Activated naive CD4-positive, alpha-beta T cell treated with Interleukin-2 at 50 U/mL for 16 hours (primary cell): ENCODE measurements around the gene LRRIQ4.

Experiments used
- DNase-seq: peaks from one replicate; pipeline ENCODE4 v3.0.0-alpha.2; 2020

The LRRIQ4 gene

GRCh38 chr3:169811631-169812331, 889 bp upstream of the LRRIQ4 start:
- DNase-seq: peak; percentile 6

DNA sequence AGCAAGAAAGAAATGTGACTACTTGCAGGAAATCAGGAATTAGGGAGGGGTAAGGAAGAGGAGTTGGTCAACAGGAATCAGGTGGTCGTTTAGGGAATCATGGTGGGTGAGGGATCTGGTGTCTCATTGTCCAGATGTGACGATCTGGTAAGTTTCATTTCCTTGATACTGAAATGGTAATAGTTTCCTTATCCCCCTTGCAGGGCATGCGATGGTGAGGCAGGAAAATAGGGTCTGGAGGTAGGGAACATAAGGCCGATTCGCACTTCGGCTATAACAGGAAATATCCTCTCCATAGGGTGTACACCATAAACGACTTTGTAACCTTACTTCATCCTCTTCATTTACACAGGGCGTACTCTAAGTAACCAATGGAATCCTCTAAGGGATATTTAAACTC, 608 bp downstream of the LRRIQ4 start:
- DNase-seq: no peak

- DNase-seq: peak; percentile 79
Measured at GRCh38 chr3:169813757-169814517, 1.3 kb downstream of the LRRIQ4 start.

GRCh38 chr3:169815590-169816150, 3.0 kb downstream of the LRRIQ4 start:
- DNase-seq: no peak

DNA sequence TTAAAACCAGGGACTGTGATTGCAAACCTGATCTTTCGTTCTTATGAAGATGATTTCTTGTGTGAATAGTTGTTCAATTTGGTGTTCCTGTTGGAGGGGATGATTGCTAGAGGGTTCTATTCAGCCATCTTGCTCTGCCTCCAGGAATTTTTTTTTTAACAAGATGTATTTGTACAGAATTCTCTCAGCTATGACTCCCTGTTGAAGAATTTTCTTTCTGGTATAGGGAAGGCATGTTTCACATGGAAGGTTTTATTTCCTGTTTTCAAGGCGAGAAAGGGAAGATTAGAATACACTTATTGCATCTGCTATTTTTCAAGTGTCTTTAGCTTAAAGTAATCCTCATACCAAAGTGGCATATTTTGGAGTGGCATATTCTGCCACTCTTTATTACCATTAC, 5.6 kb downstream of the LRRIQ4 start:
- DNase-seq: no peak

- DNase-seq: no peak
Measured at GRCh38 chr3:169822091-169822490, 9.4 kb downstream of the LRRIQ4 start.

- DNase-seq: no peak
Measured at GRCh38 chr3:169822540-169822939, 9.9 kb downstream of the LRRIQ4 start.

- no peak for DNase-seq
Measured at GRCh38 chr3:169822983-169823382, 10.3 kb downstream of the LRRIQ4 start.

GRCh38 chr3:169825316-169825715, 12.6 kb downstream of the LRRIQ4 start:
- DNase-seq: no peak

- no peak for DNase-seq
Measured at GRCh38 chr3:169827712-169828111, 15.0 kb downstream of the LRRIQ4 start.

DNA sequence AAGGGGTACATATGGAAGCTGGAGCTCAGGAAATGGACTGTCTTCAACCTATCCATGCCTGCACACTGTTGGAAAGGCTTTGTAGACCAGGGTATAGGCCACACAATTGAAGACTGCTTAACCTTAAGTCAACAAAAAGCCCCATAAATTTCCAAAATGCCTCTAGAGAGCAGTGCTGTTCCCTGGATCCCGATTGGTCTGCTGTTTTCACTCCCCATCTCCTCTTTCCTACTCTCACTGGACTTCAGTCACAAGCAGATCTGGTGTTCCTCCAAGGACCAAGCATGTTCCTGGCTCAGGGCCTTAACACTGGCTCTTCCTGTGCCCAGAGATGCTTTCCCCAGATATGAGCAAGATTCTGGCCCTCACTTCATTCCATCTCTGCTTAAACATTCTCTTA, 22.9 kb downstream of the LRRIQ4 start:
- DNase-seq: no peak

GRCh38 chr3:169836078-169836941, 23.6 kb downstream of the LRRIQ4 start:
- no peak for DNase-seq

DNA sequence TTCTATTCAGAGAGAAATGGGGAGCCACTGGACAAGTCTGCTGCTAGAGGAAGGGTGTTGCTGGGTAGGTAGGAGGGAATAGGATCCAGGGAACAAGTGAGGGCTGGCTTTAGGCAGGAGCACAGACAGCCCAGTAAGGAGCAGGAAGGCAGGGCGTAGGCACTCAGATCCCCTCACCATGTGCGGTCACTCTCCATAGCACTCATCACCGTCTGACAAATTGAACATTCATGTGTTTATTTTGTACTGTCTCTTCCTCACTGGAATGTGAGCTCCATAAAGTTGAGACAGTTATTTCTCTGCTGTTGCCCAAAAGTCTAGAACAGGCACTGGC, 24.2 kb downstream of the LRRIQ4 start:
- DNase-seq: no peak

DNA sequence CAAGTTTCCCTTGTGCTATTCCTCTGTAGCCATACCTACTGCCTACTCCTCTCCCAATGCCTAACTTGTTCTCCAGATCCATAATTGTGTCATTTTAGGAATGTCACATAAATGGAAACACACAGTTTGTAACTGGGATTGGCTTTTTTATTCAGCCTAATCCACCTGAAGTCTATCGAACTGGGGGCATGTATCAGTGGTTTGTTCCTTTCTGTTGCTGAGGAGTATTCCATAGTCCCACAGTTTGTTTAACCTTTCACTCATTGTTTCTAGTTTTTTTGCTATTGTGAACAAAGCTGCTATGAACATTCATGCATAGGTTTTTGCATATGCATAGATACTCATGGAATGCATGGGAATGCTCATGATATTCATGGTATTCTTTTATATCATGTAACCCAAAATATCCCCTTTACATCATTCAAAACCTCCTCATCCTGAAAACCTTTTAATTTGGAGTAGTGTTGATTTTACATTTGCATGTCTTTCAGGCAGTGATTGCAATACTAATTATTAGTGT, 25.9 kb downstream of the LRRIQ4 start:
- DNase-seq: no peak

- DNase-seq: no peak
Measured at GRCh38 chr3:169841171-169841570, 28.5 kb downstream of the LRRIQ4 start.

GRCh38 chr3:169842960-169843359, 30.3 kb downstream of the LRRIQ4 start:
- DNase-seq: no peak

GRCh38 chr3:169846458-169847193, 34.0 kb downstream of the LRRIQ4 start:
- DNase-seq: no peak

GRCh38 chr3:169847896-169848295, 35.2 kb downstream of the LRRIQ4 start:
- no peak for DNase-seq

GRCh38 chr3:169848741-169849140, 36.1 kb downstream of the LRRIQ4 start:
- no peak for DNase-seq

DNA sequence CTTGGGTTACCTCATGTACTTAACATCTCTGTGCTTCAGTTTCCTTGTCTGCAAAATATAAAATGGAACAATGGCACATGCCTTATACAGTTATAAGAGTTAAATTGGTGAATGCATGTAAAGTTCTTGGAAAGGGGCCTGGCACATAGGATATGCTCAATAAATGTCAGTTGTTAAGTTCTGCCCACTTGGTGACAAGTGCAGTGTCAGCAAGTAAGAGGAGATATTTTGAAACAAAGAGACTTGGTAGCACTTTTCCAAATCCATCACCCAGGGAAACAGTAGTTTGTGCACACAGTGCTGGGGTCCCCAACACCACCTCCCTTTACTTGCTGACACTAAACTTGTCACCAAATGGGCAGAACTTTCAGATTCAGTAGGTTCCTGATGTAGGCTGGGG, 37.9 kb downstream of the LRRIQ4 start:
- DNase-seq: no peak

GRCh38 chr3:169855514-169855913, 42.8 kb downstream of the LRRIQ4 start:
- no peak for DNase-seq

DNA sequence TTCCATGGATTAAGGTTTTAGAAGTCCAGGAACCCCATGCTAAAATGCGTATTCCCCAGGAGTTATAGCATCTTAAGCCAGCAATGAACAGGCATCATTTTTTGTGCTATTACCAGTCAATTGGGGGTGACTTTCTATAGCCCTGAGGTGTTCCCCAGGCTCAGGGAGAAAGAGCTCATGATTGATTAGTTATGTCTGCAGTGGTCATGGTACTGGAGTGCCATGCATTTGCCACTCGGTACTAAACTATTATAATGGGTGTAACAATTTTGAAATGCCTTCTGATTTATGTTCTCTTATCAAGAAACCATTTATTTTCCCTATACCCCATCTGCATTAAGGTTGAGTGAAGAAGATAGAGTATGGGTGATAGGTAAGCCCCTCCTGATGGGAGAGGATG, 45.1 kb downstream of the LRRIQ4 start:
- DNase-seq: no peak
